SK-N-SH treated with all-trans-retinoic acid at 6 μM for 48 hours (cell line): ENCODE results near the gene NUB1.

Experiments
- ATAC-seq: fragments of 200-7000 bp; cut with Tn5 transposase; 3 replicates; pipeline ENCODE4 v1.9.1; 2020; ENCODE audit warnings: mild to moderate bottlenecking, moderate library complexity
- ARNTL ChIP-seq: fragments of 450-650 bp; formaldehyde crosslinking; IDR thresholded peaks from 2 replicates; pipeline ENCODE4 v1.5.0; 2020; ENCODE audit warnings: low read depth, mild to moderate bottlenecking, moderate library complexity, borderline replicate concordance
- BACH2 ChIP-seq: fragments of 250-450 bp; sonication (Bioruptor Pico); IDR thresholded peaks from 2 replicates; pipeline ENCODE4 v1.9.0; 2021; ENCODE audit warnings: mild to moderate bottlenecking, borderline replicate concordance
- CSDC2 ChIP-seq: fragments of 250-450 bp; sonication (Bioruptor Pico); IDR thresholded peaks from 2 replicates; pipeline ENCODE4 v1.5.0; 2020; ENCODE audit warnings: mild to moderate bottlenecking, moderate library complexity
- ESRRG ChIP-seq: fragments of 250-450 bp; sonication (Bioruptor Pico); IDR thresholded peaks from 2 replicates; pipeline ENCODE4 v1.6.1; 2021; ENCODE audit warnings: mild to moderate bottlenecking
- GLIS3 ChIP-seq: fragments of 250-450 bp; sonication (Bioruptor Pico); IDR thresholded peaks from 2 replicates; pipeline ENCODE4 v1.5.0; 2020; ENCODE audit warnings: mild to moderate bottlenecking, moderate library complexity
- ISL1 ChIP-seq: fragments of 250-450 bp; sonication (Bioruptor Pico); IDR thresholded peaks from 2 replicates; pipeline ENCODE4 v2.1.2; 2022; ENCODE audit warnings: mild to moderate bottlenecking, moderate library complexity
- OSR1 ChIP-seq: fragments of 250-450 bp; sonication (Bioruptor Pico); IDR thresholded peaks from 2 replicates; pipeline ENCODE4 v1.8.0; 2022; ENCODE audit warnings: moderate library complexity, mild to moderate bottlenecking, inconsistent platforms
- PPARA ChIP-seq: fragments of 250-450 bp; sonication (Bioruptor Pico); IDR thresholded peaks from 2 replicates; pipeline ENCODE4 v1.5.0; 2020; ENCODE audit warnings: mild to moderate bottlenecking, borderline replicate concordance
- RARB ChIP-seq: fragments of 250-450 bp; sonication (Bioruptor Pico); IDR thresholded peaks from 2 replicates; pipeline ENCODE4 v1.8.0; 2021; ENCODE audit warnings: mild to moderate bottlenecking, moderate library complexity
- SNAI2 ChIP-seq: fragments of 250-450 bp; sonication (Bioruptor Pico); IDR thresholded peaks from 2 replicates; pipeline ENCODE4 v1.5.0; 2020; ENCODE audit warnings: mild to moderate bottlenecking, moderate library complexity
- TCF4 ChIP-seq: fragments of 250-450 bp; sonication (Bioruptor Pico); IDR thresholded peaks from 2 replicates; pipeline ENCODE4 v1.8.0; 2021; ENCODE audit warnings: mild to moderate bottlenecking, moderate library complexity, borderline replicate concordance
- TOX ChIP-seq: fragments of 250-450 bp; sonication (Bioruptor Pico); IDR thresholded peaks from 2 replicates; pipeline ENCODE4 v1.8.0; 2021; ENCODE audit warnings: mild to moderate bottlenecking, moderate library complexity, borderline replicate concordance
- ZC3H10 ChIP-seq: fragments of 250-450 bp; sonication (Bioruptor Pico); IDR thresholded peaks from 2 replicates; pipeline ENCODE4 v1.5.1; 2021; ENCODE audit warnings: mild to moderate bottlenecking, moderate library complexity
- ZFP3 ChIP-seq: fragments of 250-450 bp; sonication (Bioruptor Pico); IDR thresholded peaks from 2 replicates; pipeline ENCODE4 v1.5.0; 2020; ENCODE audit warnings: mild to moderate bottlenecking, moderate library complexity
- ZFP30 ChIP-seq: fragments of 450-650 bp; formaldehyde crosslinking; IDR thresholded peaks from 2 replicates; pipeline ENCODE4 v1.5.0; 2022; ENCODE audit warnings: mild to moderate bottlenecking, moderate library complexity
- ZNF565 ChIP-seq: fragments of 450-650 bp; formaldehyde crosslinking; conservative IDR thresholded peaks from 2 replicates; pipeline ENCODE4 v1.5.0; 2020; ENCODE audit warnings: low read depth, mild to moderate bottlenecking, moderate library complexity
- ZNF70 ChIP-seq: fragments of 450-650 bp; formaldehyde crosslinking; IDR thresholded peaks from 2 replicates; pipeline ENCODE4 v1.5.0; 2020; ENCODE audit warnings: mild to moderate bottlenecking, moderate library complexity
- ZNF8 ChIP-seq: fragments of 450-650 bp; formaldehyde crosslinking; IDR thresholded peaks from 2 replicates; pipeline ENCODE4 v1.5.0; 2020; ENCODE audit warnings: mild to moderate bottlenecking, moderate library complexity
- TF ChIP-seq, protein P1 (sequence below): fragments of 250-450 bp; sonication (Bioruptor Pico); IDR thresholded peaks from 2 replicates; pipeline ENCODE4 v1.5.1; 2020; ENCODE audit warnings: low read depth, mild to moderate bottlenecking, moderate library complexity
- TF ChIP-seq, protein P2 (sequence below): fragments of 250-450 bp; sonication (Bioruptor Pico); IDR thresholded peaks from 2 replicates; pipeline ENCODE4 v1.5.1; 2021; ENCODE audit warnings: mild to moderate bottlenecking, moderate library complexity
- TF ChIP-seq, protein P3 (sequence below): fragments of 250-450 bp; sonication (Bioruptor Pico); IDR thresholded peaks from 2 replicates; pipeline ENCODE4 v1.8.0; 2021; ENCODE audit warnings: low read depth, mild to moderate bottlenecking, moderate library complexity, borderline replicate concordance
- TF ChIP-seq, protein P4 (sequence below): fragments of 250-450 bp; sonication (Bioruptor Pico); IDR thresholded peaks from 2 replicates; pipeline ENCODE4 v1.5.0; 2020; ENCODE audit warnings: mild to moderate bottlenecking, moderate library complexity

The NUB1 gene

DNA sequence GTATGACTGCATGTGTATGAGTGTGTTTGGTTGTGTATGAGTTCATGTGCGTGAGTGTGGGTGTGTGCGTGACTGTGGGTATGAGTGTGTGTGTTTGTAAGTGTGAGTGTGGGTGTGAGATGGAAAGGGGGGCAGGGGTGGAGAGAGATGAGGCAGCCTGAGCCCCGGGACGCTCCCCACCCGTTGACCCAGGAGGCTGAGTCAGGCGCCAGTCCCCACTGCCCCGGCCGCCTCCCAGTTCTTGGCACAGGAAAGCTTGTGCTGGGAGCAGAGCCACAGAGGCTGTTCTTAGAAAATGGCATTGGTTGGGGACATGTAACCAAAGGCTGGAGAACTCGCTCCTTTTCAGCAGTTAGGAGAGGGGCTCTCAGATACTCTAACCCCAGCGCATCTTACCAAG, 27.8 kb upstream of the NUB1 start:
- TF ChIP-seq TOX: no peak
- TF ChIP-seq ZFP3 (CRISPR knock-in tag): no peak
- no peak for TF ChIP-seq ESRRG (CRISPR knock-in tag)
- TF ChIP-seq GLIS3 (CRISPR knock-in tag): no peak
- TF ChIP-seq, protein P1, sequence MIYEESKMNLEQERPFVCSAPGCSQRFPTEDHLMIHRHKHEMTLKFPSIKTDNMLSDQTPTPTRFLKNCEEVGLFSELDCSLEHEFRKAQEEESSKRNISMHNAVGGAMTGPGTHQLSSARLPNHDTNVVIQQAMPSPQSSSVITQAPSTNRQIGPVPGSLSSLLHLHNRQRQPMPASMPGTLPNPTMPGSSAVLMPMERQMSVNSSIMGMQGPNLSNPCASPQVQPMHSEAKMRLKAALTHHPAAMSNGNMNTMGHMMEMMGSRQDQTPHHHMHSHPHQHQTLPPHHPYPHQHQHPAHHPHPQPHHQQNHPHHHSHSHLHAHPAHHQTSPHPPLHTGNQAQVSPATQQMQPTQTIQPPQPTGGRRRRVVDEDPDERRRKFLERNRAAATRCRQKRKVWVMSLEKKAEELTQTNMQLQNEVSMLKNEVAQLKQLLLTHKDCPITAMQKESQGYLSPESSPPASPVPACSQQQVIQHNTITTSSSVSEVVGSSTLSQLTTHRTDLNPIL (CRISPR knock-in tag): no peak
- TF ChIP-seq ZFP30: no peak
- no peak for TF ChIP-seq TCF4 (CRISPR knock-in tag)
- TF ChIP-seq ISL1: no peak
- no peak for TF ChIP-seq ZNF8 (CRISPR knock-in tag)
- TF ChIP-seq ARNTL (CRISPR knock-in tag): no peak
- ATAC-seq: peak; percentile 54

DNA sequence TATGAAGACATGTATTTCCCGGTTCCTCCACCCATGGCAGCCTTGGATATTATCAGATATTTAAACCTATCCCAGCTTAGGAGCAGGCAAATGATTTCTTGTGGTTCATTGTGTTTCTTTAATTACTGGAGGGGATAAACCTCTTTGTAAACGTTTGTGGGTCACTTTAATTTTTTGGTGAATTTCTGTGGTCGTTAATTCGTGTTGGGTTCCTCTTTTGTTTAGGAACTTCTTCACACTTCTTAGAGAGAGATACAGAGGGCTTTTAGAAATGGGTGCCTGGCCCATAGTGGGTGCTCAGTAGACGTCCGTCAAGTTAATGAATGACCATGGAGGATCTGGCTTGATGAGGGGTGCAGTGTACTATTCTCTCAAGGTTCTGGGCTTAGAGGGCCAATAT, 27.2 kb upstream of the NUB1 start:
- ATAC-seq: peak; percentile 10; the same call in 2 of the 3 replicates
- TF ChIP-seq, protein P2, sequence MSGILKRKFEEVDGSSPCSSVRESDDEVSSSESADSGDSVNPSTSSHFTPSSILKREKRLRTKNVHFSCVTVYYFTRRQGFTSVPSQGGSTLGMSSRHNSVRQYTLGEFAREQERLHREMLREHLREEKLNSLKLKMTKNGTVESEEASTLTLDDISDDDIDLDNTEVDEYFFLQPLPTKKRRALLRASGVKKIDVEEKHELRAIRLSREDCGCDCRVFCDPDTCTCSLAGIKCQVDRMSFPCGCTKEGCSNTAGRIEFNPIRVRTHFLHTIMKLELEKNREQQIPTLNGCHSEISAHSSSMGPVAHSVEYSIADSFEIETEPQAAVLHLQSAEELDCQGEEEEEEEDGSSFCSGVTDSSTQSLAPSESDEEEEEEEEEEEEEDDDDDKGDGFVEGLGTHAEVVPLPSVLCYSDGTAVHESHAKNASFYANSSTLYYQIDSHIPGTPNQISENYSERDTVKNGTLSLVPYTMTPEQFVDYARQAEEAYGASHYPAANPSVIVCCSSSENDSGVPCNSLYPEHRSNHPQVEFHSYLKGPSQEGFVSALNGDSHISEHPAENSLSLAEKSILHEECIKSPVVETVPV: no peak
- TF ChIP-seq SNAI2 (CRISPR knock-in tag) (no peak), ARNTL (CRISPR knock-in tag) (no peak), ZNF70 (CRISPR knock-in tag) (no peak), ZC3H10 (CRISPR knock-in tag) (no peak), RARB (CRISPR knock-in tag) (no peak), ZNF8 (CRISPR knock-in tag) (no peak), TCF4 (CRISPR knock-in tag) (no peak), PPARA (CRISPR knock-in tag) (no peak)
- TF ChIP-seq, protein P1 (CRISPR knock-in tag): no peak
- TF ChIP-seq, protein P3, sequence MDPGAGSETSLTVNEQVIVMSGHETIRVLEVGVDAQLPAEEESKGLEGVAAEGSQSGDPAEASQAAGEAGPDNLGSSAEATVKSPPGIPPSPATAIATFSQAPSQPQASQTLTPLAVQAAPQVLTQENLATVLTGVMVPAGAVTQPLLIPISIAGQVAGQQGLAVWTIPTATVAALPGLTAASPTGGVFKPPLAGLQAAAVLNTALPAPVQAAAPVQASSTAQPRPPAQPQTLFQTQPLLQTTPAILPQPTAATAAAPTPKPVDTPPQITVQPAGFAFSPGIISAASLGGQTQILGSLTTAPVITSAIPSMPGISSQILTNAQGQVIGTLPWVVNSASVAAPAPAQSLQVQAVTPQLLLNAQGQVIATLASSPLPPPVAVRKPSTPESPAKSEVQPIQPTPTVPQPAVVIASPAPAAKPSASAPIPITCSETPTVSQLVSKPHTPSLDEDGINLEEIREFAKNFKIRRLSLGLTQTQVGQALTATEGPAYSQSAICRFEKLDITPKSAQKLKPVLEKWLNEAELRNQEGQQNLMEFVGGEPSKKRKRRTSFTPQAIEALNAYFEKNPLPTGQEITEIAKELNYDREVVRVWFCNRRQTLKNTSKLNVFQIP (CRISPR knock-in tag): no peak
- TF ChIP-seq, protein P4, sequence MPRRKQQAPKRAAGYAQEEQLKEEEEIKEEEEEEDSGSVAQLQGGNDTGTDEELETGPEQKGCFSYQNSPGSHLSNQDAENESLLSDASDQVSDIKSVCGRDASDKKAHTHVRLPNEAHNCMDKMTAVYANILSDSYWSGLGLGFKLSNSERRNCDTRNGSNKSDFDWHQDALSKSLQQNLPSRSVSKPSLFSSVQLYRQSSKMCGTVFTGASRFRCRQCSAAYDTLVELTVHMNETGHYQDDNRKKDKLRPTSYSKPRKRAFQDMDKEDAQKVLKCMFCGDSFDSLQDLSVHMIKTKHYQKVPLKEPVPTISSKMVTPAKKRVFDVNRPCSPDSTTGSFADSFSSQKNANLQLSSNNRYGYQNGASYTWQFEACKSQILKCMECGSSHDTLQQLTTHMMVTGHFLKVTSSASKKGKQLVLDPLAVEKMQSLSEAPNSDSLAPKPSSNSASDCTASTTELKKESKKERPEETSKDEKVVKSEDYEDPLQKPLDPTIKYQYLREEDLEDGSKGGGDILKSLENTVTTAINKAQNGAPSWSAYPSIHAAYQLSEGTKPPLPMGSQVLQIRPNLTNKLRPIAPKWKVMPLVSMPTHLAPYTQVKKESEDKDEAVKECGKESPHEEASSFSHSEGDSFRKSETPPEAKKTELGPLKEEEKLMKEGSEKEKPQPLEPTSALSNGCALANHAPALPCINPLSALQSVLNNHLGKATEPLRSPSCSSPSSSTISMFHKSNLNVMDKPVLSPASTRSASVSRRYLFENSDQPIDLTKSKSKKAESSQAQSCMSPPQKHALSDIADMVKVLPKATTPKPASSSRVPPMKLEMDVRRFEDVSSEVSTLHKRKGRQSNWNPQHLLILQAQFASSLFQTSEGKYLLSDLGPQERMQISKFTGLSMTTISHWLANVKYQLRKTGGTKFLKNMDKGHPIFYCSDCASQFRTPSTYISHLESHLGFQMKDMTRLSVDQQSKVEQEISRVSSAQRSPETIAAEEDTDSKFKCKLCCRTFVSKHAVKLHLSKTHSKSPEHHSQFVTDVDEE: no peak

DNA sequence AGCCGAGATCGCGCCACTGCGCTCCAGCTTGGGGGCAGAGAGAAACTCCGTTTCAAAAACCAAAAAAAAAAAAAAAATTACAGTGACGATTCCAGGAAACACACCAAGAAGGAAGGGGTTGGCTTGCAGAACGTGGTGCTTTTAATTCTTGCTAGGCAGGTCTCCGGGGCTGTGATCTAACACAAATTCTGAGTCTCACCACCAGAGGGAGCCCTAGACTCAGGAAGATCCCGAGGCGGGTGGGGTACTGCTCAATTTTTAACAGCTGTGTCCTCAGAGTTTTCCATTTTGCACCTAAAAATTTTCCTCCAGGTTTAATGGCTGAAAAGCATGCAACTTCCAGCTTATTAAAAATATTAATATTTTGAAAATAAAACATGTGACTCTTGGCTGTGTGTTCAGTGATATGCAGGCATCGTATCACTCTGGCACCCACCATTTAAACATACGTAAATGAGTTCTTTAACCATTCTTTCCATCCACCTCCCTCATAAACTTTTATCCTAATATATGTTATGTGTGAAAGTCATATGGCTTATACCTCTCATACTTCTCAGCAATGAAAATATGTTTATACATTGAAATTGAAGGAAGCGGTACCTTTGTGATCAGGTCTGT, 26.5 kb upstream of the NUB1 start:
- TF ChIP-seq TOX: no peak
- no peak for TF ChIP-seq SNAI2 (CRISPR knock-in tag)
- TF ChIP-seq CSDC2 (CRISPR knock-in tag): no peak
- TF ChIP-seq ZNF565: no peak
- TF ChIP-seq, protein P2: no peak
- TF ChIP-seq, protein P4: no peak
- no peak for TF ChIP-seq TCF4 (CRISPR knock-in tag)
- TF ChIP-seq PPARA (CRISPR knock-in tag): no peak
- TF ChIP-seq BACH2 (CRISPR knock-in tag): no peak
- TF ChIP-seq OSR1 (CRISPR knock-in tag): no peak
- no peak for TF ChIP-seq ESRRG (CRISPR knock-in tag)
- ATAC-seq: peak; percentile 95
